GM12873 (cell line): Measurements from ENCODE around the gene LSM3.

ENCODE experiments used
- CTCF ChIP-seq: IDR thresholded peaks from 2 replicates; pipeline ENCODE4 v1.5.1; 2012; ENCODE audit warnings: low read depth, mild to moderate bottlenecking, moderate library complexity, low read length, control low read depth; ENCODE audit not compliant: insufficient read depth; ENCODE audit errors: missing control alignments

Gene LSM3

GRCh38 chr3:14224895-14225294, 46.3 kb downstream of the LSM3 start:
- no peak for TF ChIP-seq CTCF

DNA sequence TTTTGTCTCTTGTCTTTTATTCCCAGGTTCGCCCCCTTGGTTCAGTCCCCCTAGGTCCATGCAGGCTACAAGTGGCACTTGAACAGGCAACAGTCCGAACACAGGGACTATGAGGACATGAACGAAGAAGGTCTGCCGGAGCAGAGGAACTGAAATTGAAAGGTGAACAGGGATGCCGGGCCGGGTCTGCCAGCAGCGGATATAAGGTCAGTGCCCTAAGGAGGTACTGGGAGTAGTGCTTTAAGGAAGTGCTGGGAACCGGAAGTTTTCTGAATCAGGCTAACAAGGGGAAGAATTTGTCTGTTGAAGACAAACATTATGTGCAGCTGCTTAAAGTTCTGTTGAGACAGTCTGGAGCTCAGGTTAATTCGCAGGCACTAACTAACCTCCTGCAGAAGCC, 46.8 kb downstream of the LSM3 start:
- TF ChIP-seq CTCF, result no peak

GRCh38 chr3:14227856-14228255, 49.2 kb downstream of the LSM3 start:
- no peak for TF ChIP-seq CTCF

- TF ChIP-seq CTCF, result no peak
These were observed 50.3 kb downstream of the LSM3 start for GRCh38 chr3:14228681-14229470.

GRCh38 chr3:14230729-14231128, 52.1 kb downstream of the LSM3 start:
- no peak for TF ChIP-seq CTCF

GRCh38 chr3:14231145-14231990, 52.8 kb downstream of the LSM3 start:
- no peak for TF ChIP-seq CTCF

- TF ChIP-seq CTCF, result no peak
These were observed 53.4 kb downstream of the LSM3 start for GRCh38 chr3:14231998-14232501.
